Ascending aorta (tissue), 2 donors: Measurements from ENCODE around the gene PHF5A. TPM values are rescaled to one million over a fixed set of nuclear protein-coding genes. Genes with fewer than 3 reads are reported as not detected.

ENCODE experiments used
- DNase-seq, 2 donors: peaks; one replicate each; pipeline ENCODE4 v3.0.0-alpha.2; 2019; ENCODE audit warnings: low spot score in 2 of 2
- H3K27ac ChIP-seq, 2 donors: fragments of 200-600 bp; sonication (generic); one replicate each; pipeline ENCODE4 v1.5.1; 2016 to 2017; ENCODE audit warnings: mild to moderate bottlenecking in 1 of 2
- H3K27me3 ChIP-seq: fragments of 200-600 bp; sonication (generic); one replicate; pipeline ENCODE4 v1.5.1; 2017
- H3K36me3 ChIP-seq, 2 donors: fragments of 200-600 bp; sonication (generic); one replicate each; pipeline ENCODE4 v1.5.1; 2016
- H3K4me1 ChIP-seq, 2 donors: fragments of 200-600 bp; sonication (generic); one replicate each; pipeline ENCODE4 v1.5.1; 2016 to 2017; ENCODE audit warnings: mild to moderate bottlenecking in 1 of 2
- H3K4me3 ChIP-seq, 2 donors: fragments of 200-600 bp; sonication (generic); one replicate each; pipeline ENCODE4 v1.5.1; 2016 to 2017; ENCODE audit warnings: mild to moderate bottlenecking in 1 of 2
- H3K9me3 ChIP-seq, 2 donors: fragments of 200-600 bp; sonication (generic); one replicate each; pipeline ENCODE4 v1.5.1; 2016
- CTCF ChIP-seq, 3 experiments: fragments of 200-600 bp in 2 of 3; fragments of 450-650 bp in 1 of 3; sonication (generic) in 2 of 3; IDR thresholded peaks; one replicate each; pipeline ENCODE4 v1.5.1; 2016 to 2019; ENCODE audit warnings: antibody characterized with exemption in 3 of 3, mild to moderate bottlenecking in 1 of 3, moderate library complexity in 1 of 3
- intact Hi-C: fragments of 100-400 bp; cut with DNase I; formaldehyde crosslinking; loops from one replicate; pipeline ENCODE4 v1.15.1; 2023
- total RNA-seq: library from RNA; depleted of rRNA; stranded (reverse); fragments of >200 nt; gene quantifications from one replicate; pipeline ENCODE4 v1.1.0, GENCODE V29; 2016

The PHF5A gene
- total RNA-seq, 1 donor from 2014 or later = 4.8 TPM

- H3K4me1 ChIP-seq = peaks cover 25 to 35% of the 10 kb centered on the region in 2 donors
- no peak for DNase-seq
- TF ChIP-seq CTCF (IDR thresholded peaks at IDR 0.05) = no peak
- intact Hi-C loops = no loop called here
- no peak overlapping the region for H3K4me3 ChIP-seq
- no peaks in the 10 kb centered on the region for H3K9me3 ChIP-seq
- H3K27ac ChIP-seq = peak overlapping the region; percentile 76 to 85
- H3K36me3 ChIP-seq = no peaks in the 10 kb centered on the region
- no peaks in the 10 kb centered on the region for H3K27me3 ChIP-seq
These were observed 16.5 kb upstream of the PHF5A start for GRCh38 chr22:41485033-41485432.

- Histone ChIP-seq H3K36me3 (no peaks in the 10 kb centered on the region), H3K4me1 (peaks cover 25 to 47% of the 10 kb centered on the region in 2 donors), H3K27me3 (no peaks in the 10 kb centered on the region), H3K4me3 (no peak overlapping the region), H3K9me3 (no peaks in the 10 kb centered on the region), H3K27ac (peak overlapping the region; percentile 76 to 85)
- DNase-seq = no peak
- intact Hi-C loops = loop anchor here (5.0 kb wide), 2 partner anchors 35 kb away; partner anchors contain the start of gene TOB2
- no peak for TF ChIP-seq CTCF (IDR thresholded peaks at IDR 0.05)
These were observed 13.9 kb upstream of the PHF5A start for GRCh38 chr22:41482319-41482935.

GRCh38 chr22:41481925-41482318 lies 13.4 kb upstream of the PHF5A start:
- Histone ChIP-seq H3K9me3 (no peaks in the 10 kb centered on the region), H3K4me1 (peaks cover 25 to 47% of the 10 kb centered on the region in 2 donors), H3K27ac (peak overlapping the region; percentile 76 to 85), H3K36me3 (no peaks in the 10 kb centered on the region), H3K4me3 (no peak overlapping the region), H3K27me3 (no peaks in the 10 kb centered on the region)
- intact Hi-C loops = loop anchor here (2.0 to 5.0 kb wide), 4 partner anchors 23 to 71 kb away; partner anchors contain the start of gene TOB2
- DNase-seq = no peak
- TF ChIP-seq CTCF (IDR thresholded peaks at IDR 0.05) = no peak

GRCh38 chr22:41481131-41481830 lies 12.8 kb upstream of the PHF5A start:
- H3K36me3 ChIP-seq = no peaks in the 10 kb centered on the region
- DNase-seq = peak in 1 of 2 donors; percentile 84
- H3K9me3 ChIP-seq = no peaks in the 10 kb centered on the region
- H3K27ac ChIP-seq = peak overlapping the region; percentile 76 to 85
- intact Hi-C loops = loop anchor here (2.0 to 5.0 kb wide), 4 partner anchors 24 to 70 kb away; partner anchors contain the start of gene TOB2
- peak overlapping the region in 1 of 2 donors; percentile 21 for H3K4me3 ChIP-seq
- TF ChIP-seq CTCF (IDR thresholded peaks at IDR 0.05) = no peak
- no peaks in the 10 kb centered on the region for H3K27me3 ChIP-seq
- peaks cover 25 to 47% of the 10 kb centered on the region in 2 donors for H3K4me1 ChIP-seq

- H3K36me3 ChIP-seq = no peaks in the 10 kb centered on the region
- H3K4me3 ChIP-seq = no peak overlapping the region
- no peaks in the 10 kb centered on the region for H3K9me3 ChIP-seq
- H3K4me1 ChIP-seq = peaks cover 25 to 47% of the 10 kb centered on the region in 2 donors
- no peaks in the 10 kb centered on the region for H3K27me3 ChIP-seq
- no peak for DNase-seq
- intact Hi-C loops = loop anchor here (2.0 to 5.0 kb wide), 4 partner anchors 24 to 70 kb away; partner anchors contain the start of gene TOB2
- H3K27ac ChIP-seq = peak overlapping the region; percentile 76 to 85
- no peak for TF ChIP-seq CTCF (IDR thresholded peaks at IDR 0.05)
These were observed 11.9 kb upstream of the PHF5A start for GRCh38 chr22:41480397-41480735.
